HepG2 (cell line): Measurements from ENCODE around the gene BLVRB. TPM values are rescaled to one million over a fixed set of nuclear protein-coding genes. Genes with fewer than 3 reads are reported as not detected.

Experiments
- ATAC-seq: fragments of 200-7000 bp; cut with Tn5 transposase; 3 replicates; pipeline ENCODE4 v1.9.1; 2020; ENCODE audit warnings: mild to moderate bottlenecking, moderate library complexity
- BruUV-seq: library from RNA; stranded (reverse); fragments of 400-500 nt; replicated peaks from 2 replicates; lab custom pipeline; 2021; lab: Mats Ljungman, UMichigan
- CTCF ChIA-PET: fragments of 300-600 bp; formaldehyde crosslinking; extraction: SDS; loops from one replicate; lab custom pipeline; 2021; ENCODE audit warnings: low total read pairs, inconsistent platforms, low intra/inter-chr PET ratio; lab: Yijun Ruan, JAX
- POLR2A ChIA-PET: fragments of 350-600 bp; sonication (Branson Sonifier 250); formaldehyde crosslinking; loops from one replicate; lab custom pipeline; 2020; ENCODE audit warnings: antibody characterized with exemption, inconsistent platforms; lab: Yijun Ruan, JAX
- DNase-seq: peaks from one replicate; pipeline ENCODE4 v3.0.0-alpha.2; 2015; ENCODE audit warnings: low spot score
- FAIRE-seq: peaks from 3 replicates; lab custom pipeline; 2011; peaks lifted over from hg19 to GRCh38; lab: Jason Lieb, UNC
- H2AFZ ChIP-seq: one replicate; pipeline ENCODE4 v1.6.1; 2011; ENCODE audit warnings: low read length, inconsistent platforms
- H3K27ac ChIP-seq: fragments of 300-600 bp; 3 replicates; pipeline ENCODE4 v1.8.0; 2011; ENCODE audit warnings: mixed run types, mild to moderate bottlenecking, mixed read lengths, low read length, inconsistent platforms; ENCODE audit not compliant: insufficient read depth; ENCODE audit errors: extremely low read length
- H3K27me3 ChIP-seq, 2 experiments: fragments of 200-600 bp in 1 of 2; 2 replicates in 1 of 2; 3 replicates in 1 of 2; pipeline versions ENCODE4 v1.6.0 to v1.8.0; 2011; ENCODE audit warnings: low read length in 2 of 2, mild to moderate bottlenecking in 2 of 2, moderate library complexity in 2 of 2, inconsistent platforms in 1 of 2; ENCODE audit not compliant: insufficient read depth in 2 of 2, control insufficient read depth in 1 of 2
- H3K36me3 ChIP-seq, 2 experiments: fragments of 200-600 bp in 1 of 2; replicated peaks in 1 of 2; 2 replicates in 1 of 2; 3 replicates in 1 of 2; pipeline versions ENCODE4 v1.5.1 to v1.8.0; 2011; ENCODE audit warnings: low read length in 2 of 2, inconsistent platforms in 1 of 2; ENCODE audit not compliant: insufficient read depth in 2 of 2, control insufficient read depth in 1 of 2
- H3K4me1 ChIP-seq: 2 replicates; pipeline ENCODE4 v1.5.1; 2012; ENCODE audit warnings: low read length, inconsistent platforms; ENCODE audit not compliant: insufficient read depth
- H3K4me2 ChIP-seq: 2 replicates; pipeline ENCODE4 v1.6.0; 2011; ENCODE audit warnings: low read depth, low read length, inconsistent platforms
- H3K4me3 ChIP-seq, 3 experiments: fragments of 200-600 bp in 1 of 3; sonication (generic), shearing (Covaris generic) in 1 of 3; replicated peaks in 1 of 3; 2 replicates each; pipeline ENCODE4 v1.5.1; 2011 to 2016; ENCODE audit warnings: low read length in 3 of 3, inconsistent platforms in 2 of 3, low read depth in 2 of 3, mild to moderate bottlenecking in 2 of 3, control low read depth in 1 of 3, mixed read lengths in 1 of 3; ENCODE audit not compliant: insufficient read depth in 1 of 3
- H3K79me2 ChIP-seq: one replicate; pipeline ENCODE4 v1.6.1; 2011; ENCODE audit warnings: low read length, inconsistent platforms; ENCODE audit not compliant: insufficient read depth
- H3K9ac ChIP-seq: 2 replicates; pipeline ENCODE4 v1.6.0; 2011; ENCODE audit warnings: mild to moderate bottlenecking, low read depth, low read length, inconsistent platforms; ENCODE audit not compliant: insufficient read depth
- H3K9me3 ChIP-seq: 2 replicates; pipeline ENCODE4 v1.5.1; 2012; ENCODE audit warnings: mild to moderate bottlenecking, low read length
- H4K20me1 ChIP-seq: 2 replicates; pipeline ENCODE4 v1.6.0; 2011; ENCODE audit warnings: inconsistent platforms, mild to moderate bottlenecking, low read length, moderate library complexity; ENCODE audit not compliant: insufficient read depth
- ATF3 ChIP-seq: sonication (generic); formaldehyde crosslinking; IDR thresholded peaks from 2 replicates; pipeline ENCODE4 v1.4.0; 2020; ENCODE audit warnings: missing genetic modification reagents
- CREM ChIP-seq, 2 experiments: sonication (generic) in 1 of 2; formaldehyde crosslinking in 1 of 2; IDR thresholded peaks; 2 replicates each; pipeline versions ENCODE4 v1.4.0 to v1.6.1; 2016 to 2020; ENCODE audit warnings: antibody characterized with exemption in 1 of 2, mild to moderate bottlenecking in 1 of 2, missing genetic modification reagents in 1 of 2
- FOSL2 ChIP-seq: sonication (generic); formaldehyde crosslinking; IDR thresholded peaks from 2 replicates; pipeline ENCODE4 v1.4.0; 2020; ENCODE audit warnings: missing genetic modification reagents
- HOXA3 ChIP-seq: sonication (generic); formaldehyde crosslinking; IDR thresholded peaks from 2 replicates; pipeline ENCODE4 v1.5.0; 2020; ENCODE audit warnings: missing genetic modification reagents
- LRRFIP1 ChIP-seq: sonication (generic); formaldehyde crosslinking; conservative IDR thresholded peaks from 2 replicates; pipeline ENCODE4 v1.4.0; 2020; ENCODE audit warnings: missing genetic modification reagents
- MED8 ChIP-seq: sonication (generic); formaldehyde crosslinking; IDR thresholded peaks from 2 replicates; pipeline ENCODE4 v1.8.1; 2023; ENCODE audit warnings: mild to moderate bottlenecking, missing genetic modification reagents; ENCODE audit not compliant: insufficient replicate concordance
- NFE2L1 ChIP-seq: sonication (generic); formaldehyde crosslinking; IDR thresholded peaks from 2 replicates; pipeline ENCODE4 v1.4.0; 2020; ENCODE audit warnings: missing genetic modification reagents, mild to moderate bottlenecking, borderline replicate concordance
- NR2F2 ChIP-seq: IDR thresholded peaks from 2 replicates; pipeline ENCODE4 v1.6.1; 2012; ENCODE audit warnings: low read depth, inconsistent platforms, borderline replicate concordance
- POLR2G ChIP-seq: fragments of 200-400 bp; formaldehyde crosslinking; IDR thresholded peaks from 2 replicates; pipeline ENCODE4 v1.6.1; 2018; ENCODE audit warnings: mild to moderate bottlenecking, low read depth, low read length, moderate library complexity
- RARG ChIP-seq: sonication (generic); formaldehyde crosslinking; IDR thresholded peaks from 2 replicates; pipeline ENCODE4 v1.4.0; 2020; ENCODE audit warnings: low read depth, mild to moderate bottlenecking, missing genetic modification reagents
- SKI ChIP-seq: fragments of 450-650 bp; IDR thresholded peaks from one replicate; pipeline ENCODE4 v1.6.1; 2018; ENCODE audit warnings: mild to moderate bottlenecking; ENCODE audit not compliant: partially characterized antibody
- ZFP36L1 ChIP-seq: sonication (generic); formaldehyde crosslinking; IDR thresholded peaks from 2 replicates; pipeline ENCODE4 v1.8.0; 2022; ENCODE audit warnings: mild to moderate bottlenecking, missing genetic modification reagents, moderate library complexity
- ZMYM4 ChIP-seq: sonication (generic); formaldehyde crosslinking; IDR thresholded peaks from 2 replicates; pipeline ENCODE4 v1.8.1; 2023; ENCODE audit warnings: mild to moderate bottlenecking, missing genetic modification reagents
- ZNF34 ChIP-seq: sonication (generic); formaldehyde crosslinking; IDR thresholded peaks from 2 replicates; pipeline ENCODE4 v1.4.0; 2020; ENCODE audit warnings: mild to moderate bottlenecking, missing genetic modification reagents, borderline replicate concordance
- ZNF343 ChIP-seq: sonication (generic); formaldehyde crosslinking; IDR thresholded peaks from 2 replicates; pipeline ENCODE4 v1.4.0; 2020; ENCODE audit warnings: mild to moderate bottlenecking, missing genetic modification reagents
- ZNF543 ChIP-seq: sonication (generic); formaldehyde crosslinking; IDR thresholded peaks from 2 replicates; pipeline ENCODE4 v1.4.0; 2020; ENCODE audit warnings: mild to moderate bottlenecking, missing genetic modification reagents
- ZNF629 ChIP-seq: sonication (generic); formaldehyde crosslinking; conservative IDR thresholded peaks from 2 replicates; pipeline ENCODE4 v1.5.0; 2020; ENCODE audit warnings: missing genetic modification reagents
- ZNF761 ChIP-seq: sonication (generic); formaldehyde crosslinking; conservative IDR thresholded peaks from 2 replicates; pipeline ENCODE4 v1.4.0; 2020; ENCODE audit warnings: mild to moderate bottlenecking, missing genetic modification reagents
- ZNF777 ChIP-seq: sonication (generic); formaldehyde crosslinking; IDR thresholded peaks from 2 replicates; pipeline ENCODE4 v1.4.0; 2020; ENCODE audit warnings: missing genetic modification reagents
- ZNF883 ChIP-seq: sonication (generic); formaldehyde crosslinking; IDR thresholded peaks from 2 replicates; pipeline ENCODE4 v1.5.1; 2020; ENCODE audit warnings: mild to moderate bottlenecking, missing genetic modification reagents; ENCODE audit errors: not compliant biosample characterization
- ZSCAN21 ChIP-seq: sonication (generic); formaldehyde crosslinking; IDR thresholded peaks from 2 replicates; pipeline ENCODE4 v1.8.0; 2022; ENCODE audit warnings: mild to moderate bottlenecking, missing genetic modification reagents, moderate library complexity, borderline replicate concordance
- WGBS: methylation state at CpG from one replicate; pipeline ENCODE4 v1.1.6; 2017; ENCODE audit warnings: low lambda C conversion rate; 5-methylcytosine and 5-hydroxymethylcytosine counted together
- in situ Hi-C: cut with HindIII; loops from 2 replicates; pipeline ENCODE4 v1.10.0; 2017; ENCODE audit warnings: low pct_unique_long_range_greater_than_20kb; ENCODE audit not compliant: extremely low pct_ligation_motif_present
- intact Hi-C: fragments of 100-400 bp; cut with micrococcal nuclease; formaldehyde crosslinking; loops from one replicate; pipeline ENCODE4 v1.10.0; 2022; ENCODE audit not compliant: unreplicated experiment
- polyA plus RNA-seq, 8 experiments: library from polyadenylated mRNA; depleted of rRNA in 3 of 8; stranded (reverse) in 7 of 8; unstranded in 1 of 8; fragments of >200 nt; fragmentation: Illumina TruSeq in 4 of 8; extraction: Trizol in 4 of 8; gene quantifications; 2 replicates each; pipeline versions ENCODE4 v1.2.1 to v1.2.3, GENCODE V29; 2011 to 2016; ENCODE audit warnings: low read depth in 4 of 8, missing spikeins in 1 of 8, mixed read lengths in 1 of 8; ENCODE audit not compliant: insufficient read depth in 1 of 8
- total RNA-seq, 5 experiments: library from RNA; depleted of rRNA; stranded (reverse); fragments of >200 nt; fragmentation: Illumina TruSeq; extraction: Trizol; gene quantifications; 2 replicates each; pipeline ENCODE4 v1.2.3, GENCODE V29; 2016; ENCODE audit warnings: low read depth in 1 of 5

BLVRB gene
- total and polyA plus RNA-seq, 2 of the 13 experiments (the other 11 are each of a cell fraction or from before 2014, with no cell fraction given): 25.9 to 51.4 TPM

GRCh38 chr19:40425450-40426287 is 39.9 kb downstream of the BLVRB start, which contains the start of gene SERTAD1:
SERTAD1 (minus strand) TSS chr19:40425992; CDS start chr19:40423546, 2,446 bp downstream.
- ChIA-PET CTCF (interaction anchor here (1.0 kb wide), 1 partner anchor 19 kb away, joined by 4 read pairs; the partner anchor contains the start of gene SERTAD3), POLR2A (interaction anchor here (0.5 to 4.5 kb wide), 25 partner anchors 9 to 373 kb away, joined by 3 to 80 read pairs (median 4); partner anchors contain the start of genes BLVRB, C19orf47, EGLN2 and PLD3)
- FAIRE-seq (peak; percentile 92), DNase-seq (peak; percentile 98), ATAC-seq (peak; percentile 88)
- 1% methylated on average over 20 of the region's 75 CpGs for WGBS
- Histone ChIP-seq H3K9me3 (no peaks in the 10 kb centered on the region), H3K9ac (peak within 1 kb of the TSS; percentile 85), H3K36me3 (peaks cover 0 to 2% of the 10 kb centered on the region in 2 experiments; a peak in 1 of 5 replicates), H2AFZ (peak within 1 kb of the TSS; percentile 55), H3K27me3 (no peaks in the 10 kb centered on the region; a peak in 1 of 5 replicates), H3K4me2 (peak within 1 kb of the TSS; percentile 99), H3K79me2 (peaks cover 10% of the 10 kb centered on the region), H3K4me1 (peaks cover 48% of the 10 kb centered on the region), H4K20me1 (no peaks in the 10 kb centered on the region), H3K4me3 (peak within 1 kb of the TSS; percentile 63 to 94 (median 86)), H3K27ac (peak within 1 kb of the TSS; percentile 96)
- intact Hi-C loops (loop anchor here (10.0 kb wide), 1 partner anchor 81 kb away; the partner anchor contains the start of genes C19orf47 and PLD3), in situ Hi-C loops (no loop called here)
- BruUV-seq: TSS peak; percentile 75
- no peak; the same call in 1 of the 2 replicates for TF ChIP-seq ZNF777 (CRISPR knock-in tag)
- peak; percentile 61; the same call in 1 of the 2 replicates for TF ChIP-seq ZFP36L1 (CRISPR knock-in tag)
- TF ChIP-seq LRRFIP1 (CRISPR knock-in tag): no peak
- TF ChIP-seq ZNF761 (CRISPR knock-in tag): peak; percentile 73; the same call in 1 of the 2 replicates
- TF ChIP-seq ZNF343 (CRISPR knock-in tag): 0 out of 2 replicates have a peak, but pooled peaks have one; percentile 42
- peak; percentile 69 for TF ChIP-seq ZMYM4
- TF ChIP-seq CREM (IDR thresholded peaks at IDR 0.05): peak; percentile 51
- TF ChIP-seq CREM (CRISPR knock-in tag; IDR thresholded peaks at IDR 0.05): no peak
- no peak for TF ChIP-seq NFE2L1 (CRISPR knock-in tag)
- TF ChIP-seq FOSL2 (CRISPR knock-in tag): peak; percentile 69
- peak; percentile 64; the same call in 1 of the 2 replicates for TF ChIP-seq ZNF34
- peak; percentile 30 for TF ChIP-seq ZNF883
- TF ChIP-seq SKI: peak; percentile 56
- peak; percentile 6 for TF ChIP-seq HOXA3
- TF ChIP-seq POLR2G: peak; percentile 98
- 0 out of 2 replicates have a peak, but pooled peaks have one; percentile 83 for TF ChIP-seq ZNF543 (CRISPR knock-in tag)
- TF ChIP-seq NR2F2: peak; percentile 48; the same call in 1 of the 2 replicates
- TF ChIP-seq ZNF629 (CRISPR knock-in tag): no peak; the same call in 1 of the 2 replicates
- no peak for TF ChIP-seq RARG (CRISPR knock-in tag)
- peak; percentile 23; the same call in 1 of the 2 replicates for TF ChIP-seq ZSCAN21 (CRISPR knock-in tag)
- 0 out of 2 replicates have a peak, but pooled peaks have one; percentile 23 for TF ChIP-seq ATF3 (CRISPR knock-in tag)
- peak; percentile 10 for TF ChIP-seq MED8
